ENCODE results near the gene GMDS.

DNA sequence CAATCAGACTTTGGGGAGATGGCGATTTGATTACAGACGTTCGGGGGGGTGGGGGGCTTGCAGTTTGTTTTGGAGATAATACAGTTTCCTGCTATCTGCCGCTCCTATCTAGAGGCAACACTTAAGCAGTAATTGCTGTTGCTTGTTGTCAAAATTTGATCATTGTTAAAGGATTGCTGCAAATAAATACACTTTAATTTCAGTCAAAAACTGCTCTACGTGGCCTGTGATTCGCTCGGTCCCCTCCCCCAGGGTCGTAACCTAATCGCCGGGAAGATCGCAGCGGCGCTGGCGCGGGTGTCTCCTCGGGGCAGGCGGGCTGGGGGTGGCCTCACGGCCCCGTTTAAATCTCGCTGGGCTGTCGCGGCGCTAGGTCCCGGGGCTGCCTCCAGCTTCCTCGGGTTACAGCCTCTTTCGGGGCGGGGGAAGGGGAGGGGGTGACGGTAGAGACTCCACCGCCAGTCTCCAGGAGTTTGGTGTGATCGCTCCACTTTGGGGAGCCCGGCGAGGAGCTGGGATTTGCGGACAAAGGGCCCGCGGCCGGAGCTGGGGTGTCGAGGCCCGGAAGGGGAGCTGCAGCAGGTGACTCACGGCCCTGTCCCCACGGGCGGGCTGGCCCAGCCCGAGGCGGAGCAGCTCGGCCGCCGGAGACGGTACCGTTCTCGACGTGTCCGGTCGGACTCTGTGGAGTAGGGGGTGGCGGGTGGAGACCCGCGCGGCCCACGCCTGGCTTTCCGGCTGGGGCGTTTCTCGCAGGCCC, 631.5 kb downstream of the GMDS start:
- no peak for TF ChIP-seq CTCF (IDR thresholded peaks at IDR 0.05)
- no peak for TF ChIP-seq FOXJ3 (CRISPR knock-in tag; IDR thresholded peaks at IDR 0.05; ENCODE audit: borderline replicate concordance)
- TF ChIP-seq, protein P1, sequence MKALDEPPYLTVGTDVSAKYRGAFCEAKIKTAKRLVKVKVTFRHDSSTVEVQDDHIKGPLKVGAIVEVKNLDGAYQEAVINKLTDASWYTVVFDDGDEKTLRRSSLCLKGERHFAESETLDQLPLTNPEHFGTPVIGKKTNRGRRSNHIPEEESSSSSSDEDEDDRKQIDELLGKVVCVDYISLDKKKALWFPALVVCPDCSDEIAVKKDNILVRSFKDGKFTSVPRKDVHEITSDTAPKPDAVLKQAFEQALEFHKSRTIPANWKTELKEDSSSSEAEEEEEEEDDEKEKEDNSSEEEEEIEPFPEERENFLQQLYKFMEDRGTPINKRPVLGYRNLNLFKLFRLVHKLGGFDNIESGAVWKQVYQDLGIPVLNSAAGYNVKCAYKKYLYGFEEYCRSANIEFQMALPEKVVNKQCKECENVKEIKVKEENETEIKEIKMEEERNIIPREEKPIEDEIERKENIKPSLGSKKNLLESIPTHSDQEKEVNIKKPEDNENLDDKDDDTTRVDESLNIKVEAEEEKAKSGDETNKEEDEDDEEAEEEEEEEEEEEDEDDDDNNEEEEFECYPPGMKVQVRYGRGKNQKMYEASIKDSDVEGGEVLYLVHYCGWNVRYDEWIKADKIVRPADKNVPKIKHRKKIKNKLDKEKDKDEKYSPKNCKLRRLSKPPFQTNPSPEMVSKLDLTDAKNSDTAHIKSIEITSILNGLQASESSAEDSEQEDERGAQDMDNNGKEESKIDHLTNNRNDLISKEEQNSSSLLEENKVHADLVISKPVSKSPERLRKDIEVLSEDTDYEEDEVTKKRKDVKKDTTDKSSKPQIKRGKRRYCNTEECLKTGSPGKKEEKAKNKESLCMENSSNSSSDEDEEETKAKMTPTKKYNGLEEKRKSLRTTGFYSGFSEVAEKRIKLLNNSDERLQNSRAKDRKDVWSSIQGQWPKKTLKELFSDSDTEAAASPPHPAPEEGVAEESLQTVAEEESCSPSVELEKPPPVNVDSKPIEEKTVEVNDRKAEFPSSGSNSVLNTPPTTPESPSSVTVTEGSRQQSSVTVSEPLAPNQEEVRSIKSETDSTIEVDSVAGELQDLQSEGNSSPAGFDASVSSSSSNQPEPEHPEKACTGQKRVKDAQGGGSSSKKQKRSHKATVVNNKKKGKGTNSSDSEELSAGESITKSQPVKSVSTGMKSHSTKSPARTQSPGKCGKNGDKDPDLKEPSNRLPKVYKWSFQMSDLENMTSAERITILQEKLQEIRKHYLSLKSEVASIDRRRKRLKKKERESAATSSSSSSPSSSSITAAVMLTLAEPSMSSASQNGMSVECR (CRISPR knock-in tag; IDR thresholded peaks at IDR 0.05; ENCODE audit: borderline replicate concordance): no peak
- TF ChIP-seq ZNF396 (CRISPR knock-in tag; IDR thresholded peaks at IDR 0.05; ENCODE audit: borderline replicate concordance): no peak
- TF ChIP-seq CBFB (CRISPR knock-in tag; IDR thresholded peaks at IDR 0.05; ENCODE audit: low read depth): no peak
- TF ChIP-seq, protein P2, sequence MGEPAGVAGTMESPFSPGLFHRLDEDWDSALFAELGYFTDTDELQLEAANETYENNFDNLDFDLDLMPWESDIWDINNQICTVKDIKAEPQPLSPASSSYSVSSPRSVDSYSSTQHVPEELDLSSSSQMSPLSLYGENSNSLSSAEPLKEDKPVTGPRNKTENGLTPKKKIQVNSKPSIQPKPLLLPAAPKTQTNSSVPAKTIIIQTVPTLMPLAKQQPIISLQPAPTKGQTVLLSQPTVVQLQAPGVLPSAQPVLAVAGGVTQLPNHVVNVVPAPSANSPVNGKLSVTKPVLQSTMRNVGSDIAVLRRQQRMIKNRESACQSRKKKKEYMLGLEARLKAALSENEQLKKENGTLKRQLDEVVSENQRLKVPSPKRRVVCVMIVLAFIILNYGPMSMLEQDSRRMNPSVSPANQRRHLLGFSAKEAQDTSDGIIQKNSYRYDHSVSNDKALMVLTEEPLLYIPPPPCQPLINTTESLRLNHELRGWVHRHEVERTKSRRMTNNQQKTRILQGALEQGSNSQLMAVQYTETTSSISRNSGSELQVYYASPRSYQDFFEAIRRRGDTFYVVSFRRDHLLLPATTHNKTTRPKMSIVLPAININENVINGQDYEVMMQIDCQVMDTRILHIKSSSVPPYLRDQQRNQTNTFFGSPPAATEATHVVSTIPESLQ (CRISPR knock-in tag; IDR thresholded peaks at IDR 0.05): no peak
- no peak for TF ChIP-seq USF1 (CRISPR knock-in tag; IDR thresholded peaks at IDR 0.05)
- TF ChIP-seq ATF2 (CRISPR knock-in tag; IDR thresholded peaks at IDR 0.05; ENCODE audit: borderline replicate concordance, low read depth): no peak
- TF ChIP-seq ERG (CRISPR knock-in tag; IDR thresholded peaks at IDR 0.05): no peak
- no peak for TF ChIP-seq ETV6 (CRISPR knock-in tag; IDR thresholded peaks at IDR 0.05)
- no peak for TF ChIP-seq ZNF281 (CRISPR knock-in tag; IDR thresholded peaks at IDR 0.05)
- TF ChIP-seq, protein P3, sequence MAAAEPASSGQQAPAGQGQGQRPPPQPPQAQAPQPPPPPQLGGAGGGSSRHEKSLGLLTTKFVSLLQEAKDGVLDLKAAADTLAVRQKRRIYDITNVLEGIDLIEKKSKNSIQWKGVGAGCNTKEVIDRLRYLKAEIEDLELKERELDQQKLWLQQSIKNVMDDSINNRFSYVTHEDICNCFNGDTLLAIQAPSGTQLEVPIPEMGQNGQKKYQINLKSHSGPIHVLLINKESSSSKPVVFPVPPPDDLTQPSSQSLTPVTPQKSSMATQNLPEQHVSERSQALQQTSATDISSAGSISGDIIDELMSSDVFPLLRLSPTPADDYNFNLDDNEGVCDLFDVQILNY (CRISPR knock-in tag; IDR thresholded peaks at IDR 0.05): no peak
- TF ChIP-seq, protein P4, sequence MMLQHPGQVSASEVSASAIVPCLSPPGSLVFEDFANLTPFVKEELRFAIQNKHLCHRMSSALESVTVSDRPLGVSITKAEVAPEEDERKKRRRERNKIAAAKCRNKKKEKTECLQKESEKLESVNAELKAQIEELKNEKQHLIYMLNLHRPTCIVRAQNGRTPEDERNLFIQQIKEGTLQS (CRISPR knock-in tag; conservative IDR thresholded peaks at IDR 0.05): no peak

Measured in WTC11 (cell line).